ENCODE results near the gene PTPRD. TPM values are rescaled to one million over a fixed set of nuclear protein-coding genes. Genes with fewer than 3 reads are reported as not detected.

PTPRD gene
- total RNA-seq, 1 experiment from 2014 or later = not detected

- Histone ChIP-seq H3K4me3 (ENCODE audit: low read depth in 2 of 2, low read length in 2 of 2) (no peak overlapping the region), H3K27me3 (ENCODE audit: control insufficient read depth, insufficient read depth, low read length) (no peaks in the 10 kb centered on the region), H3K27ac (ENCODE audit: low read length) (no peak overlapping the region), H3K36me3 (ENCODE audit: control insufficient read depth, insufficient read depth, low read length) (no peaks in the 10 kb centered on the region), H3K9me3 (ENCODE audit: control insufficient read depth, insufficient read depth, low read depth, low read length) (no peaks in the 10 kb centered on the region), H3K4me1 (ENCODE audit: control insufficient read depth, insufficient read depth, low read length) (no peaks in the 10 kb centered on the region)
- ChIA-PET POLR2A (no interaction called here), CTCF (no interaction called here)
- TF ChIP-seq CTCF (IDR thresholded peaks at IDR 0.05) = no peak
- TF ChIP-seq TCF7L2 (IDR thresholded peaks at IDR 0.05; ENCODE audit: low read depth, low read length) = no peak
- TF ChIP-seq, protein P1, sequence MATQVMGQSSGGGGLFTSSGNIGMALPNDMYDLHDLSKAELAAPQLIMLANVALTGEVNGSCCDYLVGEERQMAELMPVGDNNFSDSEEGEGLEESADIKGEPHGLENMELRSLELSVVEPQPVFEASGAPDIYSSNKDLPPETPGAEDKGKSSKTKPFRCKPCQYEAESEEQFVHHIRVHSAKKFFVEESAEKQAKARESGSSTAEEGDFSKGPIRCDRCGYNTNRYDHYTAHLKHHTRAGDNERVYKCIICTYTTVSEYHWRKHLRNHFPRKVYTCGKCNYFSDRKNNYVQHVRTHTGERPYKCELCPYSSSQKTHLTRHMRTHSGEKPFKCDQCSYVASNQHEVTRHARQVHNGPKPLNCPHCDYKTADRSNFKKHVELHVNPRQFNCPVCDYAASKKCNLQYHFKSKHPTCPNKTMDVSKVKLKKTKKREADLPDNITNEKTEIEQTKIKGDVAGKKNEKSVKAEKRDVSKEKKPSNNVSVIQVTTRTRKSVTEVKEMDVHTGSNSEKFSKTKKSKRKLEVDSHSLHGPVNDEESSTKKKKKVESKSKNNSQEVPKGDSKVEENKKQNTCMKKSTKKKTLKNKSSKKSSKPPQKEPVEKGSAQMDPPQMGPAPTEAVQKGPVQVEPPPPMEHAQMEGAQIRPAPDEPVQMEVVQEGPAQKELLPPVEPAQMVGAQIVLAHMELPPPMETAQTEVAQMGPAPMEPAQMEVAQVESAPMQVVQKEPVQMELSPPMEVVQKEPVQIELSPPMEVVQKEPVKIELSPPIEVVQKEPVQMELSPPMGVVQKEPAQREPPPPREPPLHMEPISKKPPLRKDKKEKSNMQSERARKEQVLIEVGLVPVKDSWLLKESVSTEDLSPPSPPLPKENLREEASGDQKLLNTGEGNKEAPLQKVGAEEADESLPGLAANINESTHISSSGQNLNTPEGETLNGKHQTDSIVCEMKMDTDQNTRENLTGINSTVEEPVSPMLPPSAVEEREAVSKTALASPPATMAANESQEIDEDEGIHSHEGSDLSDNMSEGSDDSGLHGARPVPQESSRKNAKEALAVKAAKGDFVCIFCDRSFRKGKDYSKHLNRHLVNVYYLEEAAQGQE (IDR thresholded peaks at IDR 0.05; ENCODE audit: insufficient read depth in 1 of 2, low read depth in 2 of 2, low read length in 1 of 2) = no peak
- TF ChIP-seq SIN3A (IDR thresholded peaks at IDR 0.05; ENCODE audit: borderline replicate concordance, insufficient read depth, low read depth, low read length) = no peak
- no peak for TF ChIP-seq POLR2AphosphoS5 (IDR thresholded peaks at IDR 0.05; ENCODE audit: low read depth, low read length)
- BruUV-seq (replicated peaks) = no TSS peak
- in situ Hi-C loops (cut with HindIII; ENCODE audit: low pct_unique_long_range_greater_than_20kb, low sequenced_read_pairs) = no loop called here
- ATAC-seq = no peak
- intact Hi-C loops (cut with micrococcal nuclease; ENCODE audit: unreplicated experiment) = no loop called here
- DNase-seq (ENCODE audit: low read depth, low spot score) = no peak
These were observed 362.6 kb downstream of the PTPRD start for GRCh38 chr9:10250219-10250618.

GRCh38 chr9:10248890-10249289 lies 363.9 kb downstream of the PTPRD start:
- DNase-seq (ENCODE audit: low read depth, low spot score) = no peak
- POLR2A ChIA-PET = no interaction called here

More at GRCh38 chr9:10248890-10249289, 363.9 kb downstream of the PTPRD start:
- Histone ChIP-seq H3K4me1 (ENCODE audit: control insufficient read depth, insufficient read depth, low read length) (no peaks in the 10 kb centered on the region), H3K36me3 (ENCODE audit: control insufficient read depth, insufficient read depth, low read length) (no peaks in the 10 kb centered on the region), H3K9me3 (ENCODE audit: control insufficient read depth, insufficient read depth, low read depth, low read length) (no peaks in the 10 kb centered on the region), H3K4me3 (ENCODE audit: low read depth in 2 of 2, low read length in 2 of 2) (no peak overlapping the region), H3K27me3 (ENCODE audit: control insufficient read depth, insufficient read depth, low read length) (no peaks in the 10 kb centered on the region), H3K27ac (ENCODE audit: low read length) (no peak overlapping the region)
- intact Hi-C loops (cut with micrococcal nuclease; ENCODE audit: unreplicated experiment) (no loop called here), in situ Hi-C loops (cut with HindIII; ENCODE audit: low pct_unique_long_range_greater_than_20kb, low sequenced_read_pairs) (no loop called here)
- no TSS peak for BruUV-seq (replicated peaks)
- ATAC-seq = no peak
- no peak for TF ChIP-seq CTCF (IDR thresholded peaks at IDR 0.05)
- TF ChIP-seq SIN3A (IDR thresholded peaks at IDR 0.05; ENCODE audit: borderline replicate concordance, insufficient read depth, low read depth, low read length) = no peak
- TF ChIP-seq, protein P1 (IDR thresholded peaks at IDR 0.05; ENCODE audit: insufficient read depth in 1 of 2, low read depth in 2 of 2, low read length in 1 of 2) = no peak
- no peak for TF ChIP-seq POLR2AphosphoS5 (IDR thresholded peaks at IDR 0.05; ENCODE audit: low read depth, low read length)
- TF ChIP-seq TCF7L2 (IDR thresholded peaks at IDR 0.05; ENCODE audit: low read depth, low read length) = no peak
- CTCF ChIA-PET = no interaction called here
